Kidney (tissue), 14 donors: ENCODE data around the gene MS4A2. TPM values are rescaled to one million over a fixed set of nuclear protein-coding genes. Genes with fewer than 3 reads are reported as not detected.
A peak's percentile ranks its signal among the peaks of the same experiment; 100 is the strongest.
"Not testable (repeated sequence)": the region's sequence is repeated elsewhere in the genome, so short reads cannot be mapped to it uniquely, and the experiment has no call there.

Experiments used
- DNase-seq, 5 donors: peaks; one replicate each; pipeline ENCODE4 v3.0.0-alpha.2; 2013 to 2020
- FAIRE-seq: peaks from 2 replicates; lab custom pipeline; 2012; peaks lifted over from hg19 to GRCh38; lab: Jason Lieb, UNC
- H3K27ac ChIP-seq, 2 donors: one replicate each; pipeline ENCODE4 v1.7.0; 2013; ENCODE audit warnings: low read depth in 2 of 2, low read length in 2 of 2, inconsistent platforms in 1 of 2
- H3K27me3 ChIP-seq: one replicate; pipeline ENCODE4 v1.7.1; 2013; ENCODE audit warnings: low read length, inconsistent platforms; ENCODE audit not compliant: control insufficient read depth, insufficient read depth
- H3K36me3 ChIP-seq, 3 donors: one replicate each; pipeline versions ENCODE4 v1.7.0 to v1.7.1; 2013; ENCODE audit warnings: low read length in 3 of 3, control low read depth in 1 of 3, inconsistent platforms in 1 of 3; ENCODE audit not compliant: insufficient read depth in 3 of 3, control insufficient read depth in 2 of 3
- H3K4me1 ChIP-seq, 3 donors: one replicate each; pipeline versions ENCODE4 v1.7.0 to v1.7.1; 2013; ENCODE audit warnings: low read length in 3 of 3, inconsistent platforms in 1 of 3, low read depth in 1 of 3; ENCODE audit not compliant: control insufficient read depth in 2 of 3, insufficient read depth in 2 of 3
- H3K4me3 ChIP-seq, 3 donors: one replicate each; pipeline versions ENCODE4 v1.7.0 to v1.8.1; 2013; ENCODE audit warnings: low read length in 3 of 3, control low read depth in 1 of 3, inconsistent platforms in 1 of 3
- H3K9ac ChIP-seq, 3 donors: one replicate each; pipeline versions ENCODE4 v1.7.0 to v1.7.1; 2013; ENCODE audit warnings: low read length in 3 of 3, control low read depth in 1 of 3, inconsistent platforms in 1 of 3
- H3K9me3 ChIP-seq, 3 donors: one replicate each; pipeline versions ENCODE4 v1.7.0 to v1.7.1; 2013; ENCODE audit warnings: low read length in 3 of 3, control low read depth in 1 of 3, inconsistent platforms in 1 of 3; ENCODE audit not compliant: control insufficient read depth in 2 of 3, insufficient read depth in 1 of 3
- CTCF ChIP-seq: IDR thresholded peaks from 3 replicates; pipeline ENCODE4 v1.5.1; 2012; ENCODE audit warnings: mild to moderate bottlenecking, moderate library complexity, borderline replicate concordance; ENCODE audit not compliant: insufficient read depth; ENCODE audit errors: extremely low read depth
- intact Hi-C: fragments of 100-400 bp; cut with DNase I; formaldehyde crosslinking; loops from one replicate; pipeline ENCODE4 v1.11.1; 2022
- polyA plus RNA-seq: library from polyadenylated mRNA; stranded (reverse); fragments of 350-450 nt; fragmentation: Illumina TruSeq; extraction: RNeasy Lipid Tissue Mini Kit (QIAGEN cat#74804); gene quantifications from one replicate; pipeline ENCODE4 v1.2.3, GENCODE V29; 2014; ENCODE audit warnings: low read depth, low replicate concordance; ENCODE audit not compliant: insufficient read depth
- total RNA-seq: library from RNA; stranded (reverse); fragmentation: NEBNext Ultra II Directional; extraction: Animal tissue kit (Norgen Biotek cat#: 25700); gene quantifications from one replicate; pipeline ENCODE4 v1.2.1, GENCODE V29; 2021
- donor health status: control.
- donor health status: control.
- donor health status: control.
- donor health status: control.
- donor health status: control.
- donor health status: DM: yes; HTN: yes; CAD: no.
- donor health status: Normal renal cell carcinoma (clear cell type).

The MS4A2 gene
- total and polyA plus RNA-seq, 2 donors from 2014 or later = 9.1 TPM; not detected in 1

GRCh38 chr11:60064111-60064510, 24.4 kb upstream of the MS4A2 start:
- H3K27ac ChIP-seq = no peak overlapping the region
- H3K4me3 ChIP-seq = no peak overlapping the region
- no peak for TF ChIP-seq CTCF
- no peaks in the 10 kb centered on the region for H3K36me3 ChIP-seq
- FAIRE-seq = no peak
- H3K9ac ChIP-seq = no peak overlapping the region
- H3K4me1 ChIP-seq = no peaks in the 10 kb centered on the region
- intact Hi-C loops = no loop called here
- H3K27me3 ChIP-seq = no peaks in the 10 kb centered on the region
- H3K9me3 ChIP-seq = no peaks in the 10 kb centered on the region
- no peak for DNase-seq

- FAIRE-seq (no peak), DNase-seq (no peak)
- Histone ChIP-seq H3K27ac (no peak overlapping the region), H3K36me3 (no peaks in the 10 kb centered on the region), H3K9me3 (no peaks in the 10 kb centered on the region), H3K4me1 (no peaks in the 10 kb centered on the region), H3K27me3 (no peaks in the 10 kb centered on the region), H3K4me3 (no peak overlapping the region), H3K9ac (no peak overlapping the region)
- intact Hi-C loops = no loop called here
- TF ChIP-seq CTCF = no peak
These were observed 22.7 kb upstream of the MS4A2 start for GRCh38 chr11:60065801-60066200.

- Histone ChIP-seq H3K27me3 (no peaks in the 10 kb centered on the region), H3K27ac (no peak overlapping the region), H3K36me3 (no peaks in the 10 kb centered on the region), H3K4me3 (no peak overlapping the region), H3K9ac (no peak overlapping the region), H3K9me3 (no peaks in the 10 kb centered on the region), H3K4me1 (no peaks in the 10 kb centered on the region)
- intact Hi-C loops = no loop called here
- no peak for FAIRE-seq
- TF ChIP-seq CTCF = no peak
- no peak for DNase-seq
These were observed 19.0 kb upstream of the MS4A2 start for GRCh38 chr11:60069450-60069849.

- H3K9me3 ChIP-seq, H3K4me1 ChIP-seq, H3K36me3 ChIP-seq, intact Hi-C loops, H3K27ac ChIP-seq, H3K4me3 ChIP-seq, FAIRE-seq, H3K27me3 ChIP-seq, H3K9ac ChIP-seq: not testable (repeated sequence)
- DNase-seq = peak in 1 of 5 donors; percentile 8
These were observed 16.8 kb upstream of the MS4A2 start for GRCh38 chr11:60071644-60072043.
